Bronchial epithelial cell (primary cell): ENCODE data around the gene NDEL1. TPM values are rescaled to one million over a fixed set of nuclear protein-coding genes. Genes with fewer than 3 reads are reported as not detected.

Experiments used
- DNase-seq: peaks from one replicate; pipeline ENCODE4 v3.0.0-alpha.2; 2010; ENCODE audit warnings: low read depth
- FAIRE-seq: peaks from 2 replicates; lab custom pipeline; 2011; peaks lifted over from hg19 to GRCh38; lab: Jason Lieb, UNC
- H3K27me3 ChIP-seq: 2 replicates; pipeline ENCODE4 v1.5.1; 2011; ENCODE audit warnings: low read length; ENCODE audit not compliant: control insufficient read depth, insufficient read depth
- H3K36me3 ChIP-seq: 2 replicates; pipeline ENCODE4 v1.5.1; 2011; ENCODE audit warnings: low read length; ENCODE audit not compliant: control insufficient read depth, insufficient read depth
- H3K4me3 ChIP-seq: 2 replicates; pipeline ENCODE4 v1.5.1; 2011; ENCODE audit warnings: mild to moderate bottlenecking, low read depth, low read length, control low read depth
- CTCF ChIP-seq: IDR thresholded peaks from 2 replicates; pipeline ENCODE4 v1.5.1; 2011; ENCODE audit warnings: mild to moderate bottlenecking, moderate library complexity, low read length, control low read depth, inconsistent platforms; ENCODE audit not compliant: insufficient read depth, severe bottlenecking
- total RNA-seq: library from RNA; depleted of rRNA; stranded (reverse); fragments of >200 nt; gene quantifications from 2 replicates; pipeline ENCODE4 v1.2.1, GENCODE V29; 2014

Gene NDEL1
- total RNA-seq, 1 donor from 2014 or later, result 47.1 TPM

DNA sequence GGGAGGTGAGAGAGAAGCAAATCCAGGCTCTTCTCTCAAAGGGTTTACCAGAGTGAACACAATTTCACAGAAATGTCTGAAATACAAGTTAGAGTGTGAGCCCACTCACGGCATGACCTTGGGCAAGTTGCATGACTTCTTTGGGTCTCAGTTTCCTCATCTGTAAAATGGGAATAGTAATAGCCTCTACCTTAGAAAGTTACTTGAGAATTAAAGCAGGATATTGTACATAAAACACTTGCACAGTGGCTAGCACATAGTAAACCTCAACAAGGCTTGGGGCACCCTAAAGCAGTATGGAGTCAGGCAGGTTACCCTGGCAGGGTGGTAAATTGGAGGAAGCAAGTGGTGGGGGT, 24.8 kb upstream of the NDEL1 start:
- DNase-seq, result no peak
- no peak for TF ChIP-seq CTCF
- peak; percentile 13 for FAIRE-seq
- no peaks in the 10 kb centered on the region for H3K36me3 ChIP-seq
- no peaks in the 10 kb centered on the region for H3K27me3 ChIP-seq
- H3K4me3 ChIP-seq, result no peak overlapping the region

- FAIRE-seq, result no peak
- H3K36me3 ChIP-seq, result no peaks in the 10 kb centered on the region
- H3K27me3 ChIP-seq, result no peaks in the 10 kb centered on the region
These were observed 23.6 kb upstream of the NDEL1 start for GRCh38 chr17:8412089-8412488.

GRCh38 chr17:8413328-8413727, 22.4 kb upstream of the NDEL1 start:
- FAIRE-seq, result no peak
- Histone ChIP-seq H3K36me3 (no peaks in the 10 kb centered on the region), H3K27me3 (no peaks in the 10 kb centered on the region), H3K4me3 (no peak overlapping the region)
- no peak for TF ChIP-seq CTCF
- no peak for DNase-seq

More at GRCh38 chr17:8412089-8412488, 23.6 kb upstream of the NDEL1 start:
- DNase-seq, result no peak
- no peak for TF ChIP-seq CTCF
- no peak overlapping the region for H3K4me3 ChIP-seq

- no peak for TF ChIP-seq CTCF
- no peak for DNase-seq
- Histone ChIP-seq H3K27me3 (no peaks in the 10 kb centered on the region), H3K36me3 (no peaks in the 10 kb centered on the region), H3K4me3 (no peak overlapping the region)
- no peak for FAIRE-seq
These were observed 21.7 kb upstream of the NDEL1 start for GRCh38 chr17:8413938-8414337.

DNA sequence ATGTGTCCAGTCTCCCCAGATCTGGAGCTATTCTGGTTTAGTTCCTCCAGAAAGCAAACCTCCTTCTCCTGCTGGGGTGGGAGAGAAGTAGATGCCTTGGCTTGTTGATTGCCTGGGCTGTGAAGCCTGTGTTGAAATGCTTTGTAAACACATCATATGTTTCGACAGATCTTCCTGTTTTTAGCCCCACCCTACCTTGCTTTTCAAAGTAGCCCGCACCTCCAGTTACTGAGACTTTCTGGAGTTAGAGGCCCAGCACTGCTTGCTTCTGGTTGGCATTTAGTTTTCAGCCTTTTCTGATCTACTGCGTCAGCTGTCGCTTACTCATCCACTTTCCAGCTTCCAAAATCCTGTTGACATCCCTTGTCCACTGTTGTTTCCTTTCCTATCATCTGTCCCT, 17.9 kb upstream of the NDEL1 start:
- no peak overlapping the region for H3K4me3 ChIP-seq
- DNase-seq (peak; percentile 63), FAIRE-seq (peak; percentile 83)
- H3K36me3 ChIP-seq, result no peaks in the 10 kb centered on the region
- no peak for TF ChIP-seq CTCF
- H3K27me3 ChIP-seq, result no peaks in the 10 kb centered on the region

DNA sequence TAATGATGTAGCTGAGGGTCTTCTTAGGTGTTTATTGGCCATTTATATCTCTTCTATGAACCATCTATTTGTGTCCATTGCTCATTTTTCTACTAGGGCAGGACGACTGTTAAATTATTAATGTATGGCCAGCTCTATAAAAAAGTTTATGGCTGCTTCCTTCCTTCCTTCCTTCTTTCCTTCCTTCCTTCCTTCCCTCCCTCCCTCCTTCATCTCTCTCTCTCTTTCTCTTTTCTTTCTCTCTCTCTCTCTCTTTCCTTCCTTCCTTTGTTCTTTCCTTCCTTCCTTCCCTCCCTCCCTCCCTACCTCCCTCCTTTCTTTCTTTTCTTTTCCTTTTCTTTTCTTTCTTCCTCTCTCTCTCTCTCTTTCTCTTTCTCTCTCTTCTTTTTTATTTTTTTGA, 17.2 kb upstream of the NDEL1 start:
- Histone ChIP-seq H3K36me3 (no peaks in the 10 kb centered on the region), H3K27me3 (no peaks in the 10 kb centered on the region), H3K4me3 (no peak overlapping the region)
- TF ChIP-seq CTCF, result no peak
- no peak for DNase-seq
- no peak for FAIRE-seq
